Panc1 (cell line): Measurements from ENCODE around the gene NTM. TPM values are rescaled to one million over a fixed set of nuclear protein-coding genes. Genes with fewer than 3 reads are reported as not detected.

Source experiments
- ATAC-seq: fragments of 200-7000 bp; cut with Tn5 transposase; 2 replicates; pipeline ENCODE4 v1.9.1; 2020; ENCODE audit warnings: mild to moderate bottlenecking, moderate library complexity
- BruUV-seq: library from RNA; stranded (reverse); fragments of 400-500 nt; replicated peaks from 2 replicates; lab custom pipeline; 2021; lab: Mats Ljungman, UMichigan
- CTCF ChIA-PET: fragments of 300-600 bp; sonication (Branson Sonifier 250); formaldehyde crosslinking; loops from one replicate; lab custom pipeline; 2022; ENCODE audit warnings: antibody characterized with exemption; lab: Charles Lee
- POLR2A ChIA-PET: fragments of 300-600 bp; sonication (Branson Sonifier 250); formaldehyde crosslinking; loops from one replicate; lab custom pipeline; 2022; ENCODE audit warnings: antibody characterized with exemption; lab: Charles Lee
- DNase-seq: peaks from one replicate; pipeline ENCODE4 v3.0.0-alpha.2; 2010; ENCODE audit warnings: low read depth, low spot score
- H3K27ac ChIP-seq: 2 replicates; pipeline ENCODE4 v1.5.1; 2011; ENCODE audit warnings: mild to moderate bottlenecking, low read length, inconsistent platforms
- H3K27me3 ChIP-seq: fragments of 200-500 bp; sonication (Bioruptor generic); 2 replicates; pipeline ENCODE4 v1.6.0; 2014; ENCODE audit warnings: low read length, inconsistent platforms; ENCODE audit not compliant: control insufficient read depth, insufficient read depth
- H3K36me3 ChIP-seq: fragments of 200-500 bp; sonication (Bioruptor generic); 2 replicates; pipeline ENCODE4 v1.5.1; 2014; ENCODE audit warnings: inconsistent platforms, mild to moderate bottlenecking, low read length, moderate library complexity; ENCODE audit not compliant: control insufficient read depth, insufficient read depth
- H3K4me1 ChIP-seq: 2 replicates; pipeline ENCODE4 v1.5.1; 2011; ENCODE audit warnings: inconsistent platforms, mild to moderate bottlenecking, low read length, moderate library complexity; ENCODE audit not compliant: control insufficient read depth, insufficient read depth
- H3K4me3 ChIP-seq, 2 experiments: 2 replicates each; pipeline ENCODE4 v1.5.1; 2011 to 2012; ENCODE audit warnings: low read depth in 2 of 2, low read length in 2 of 2, mild to moderate bottlenecking in 2 of 2, inconsistent platforms in 1 of 2, moderate library complexity in 1 of 2
- H3K9me3 ChIP-seq: fragments of 200-500 bp; sonication (Bioruptor generic); 2 replicates; pipeline ENCODE4 v1.5.1; 2014; ENCODE audit warnings: low read depth, mild to moderate bottlenecking, inconsistent platforms, low read length, moderate library complexity; ENCODE audit not compliant: control insufficient read depth, insufficient read depth
- CTCF ChIP-seq: fragments of 450-650 bp; IDR thresholded peaks from 2 replicates; pipeline ENCODE4 v1.5.1; 2017; ENCODE audit warnings: mild to moderate bottlenecking
- POLR2AphosphoS5 ChIP-seq: IDR thresholded peaks from 2 replicates; pipeline ENCODE4 v1.6.1; 2012; ENCODE audit warnings: mild to moderate bottlenecking, low read depth, low read length, moderate library complexity
- REST ChIP-seq, 2 experiments: IDR thresholded peaks; 2 replicates each; pipeline ENCODE4 v1.6.1; 2011 to 2012; ENCODE audit warnings: low read depth in 2 of 2, control low read depth in 1 of 2, low read length in 1 of 2, mild to moderate bottlenecking in 1 of 2, moderate library complexity in 1 of 2; ENCODE audit not compliant: insufficient read depth in 1 of 2
- SIN3A ChIP-seq: IDR thresholded peaks from 2 replicates; pipeline ENCODE4 v1.6.1; 2012; ENCODE audit warnings: low read depth, mild to moderate bottlenecking, low read length, moderate library complexity, borderline replicate concordance; ENCODE audit not compliant: insufficient read depth
- TCF7L2 ChIP-seq: IDR thresholded peaks from 2 replicates; pipeline ENCODE4 v1.6.1; 2011; ENCODE audit warnings: mild to moderate bottlenecking, low read depth, low read length, inconsistent platforms
- in situ Hi-C: cut with HindIII; loops from 2 replicates; pipeline ENCODE4 v1.10.0; 2016; ENCODE audit warnings: low sequenced_read_pairs, low pct_unique_long_range_greater_than_20kb
- intact Hi-C: fragments of 100-400 bp; cut with micrococcal nuclease; formaldehyde crosslinking; loops from one replicate; pipeline ENCODE4 v1.10.0; 2022; ENCODE audit not compliant: unreplicated experiment
- total RNA-seq: library from RNA; stranded (reverse); gene quantifications from one replicate; pipeline ENCODE4 v1.2.1, GENCODE V29; 2021; ENCODE audit not compliant: unreplicated experiment

NTM gene
- total RNA-seq, 1 experiment from 2014 or later: 0.10 TPM

- ATAC-seq (no peak), DNase-seq (no peak)
- H3K36me3 ChIP-seq: no peaks in the 10 kb centered on the region
- H3K9me3 ChIP-seq: no peaks in the 10 kb centered on the region
- in situ Hi-C loops: no loop called here
- no peak overlapping the region for H3K27ac ChIP-seq
- no peaks in the 10 kb centered on the region for H3K27me3 ChIP-seq
- no TSS peak for BruUV-seq
- no peak overlapping the region for H3K4me3 ChIP-seq
- no peaks in the 10 kb centered on the region for H3K4me1 ChIP-seq
- TF ChIP-seq SIN3A (no peak), CTCF (no peak), REST (IDR thresholded peaks at IDR 0.05; ENCODE audit: insufficient read depth in 1 of 2, low read depth in 2 of 2, low read length in 1 of 2) (no peak), TCF7L2 (no peak), POLR2AphosphoS5 (no peak)
- ChIA-PET POLR2A (interaction anchor here (0.6 kb wide), 1 partner anchor 24 kb away, joined by 8 read pairs; no protein-coding TSS in a partner anchor), CTCF (no interaction called here)
- intact Hi-C loops: no loop called here
These were observed 791.1 kb downstream of the NTM start for GRCh38 chr11:132161403-132162078.

GRCh38 chr11:132168344-132168981, 798.0 kb downstream of the NTM start:
- DNase-seq: no peak
- ChIA-PET CTCF (no interaction called here), POLR2A (no interaction called here)
- no TSS peak for BruUV-seq
- Histone ChIP-seq H3K27me3 (no peaks in the 10 kb centered on the region), H3K36me3 (no peaks in the 10 kb centered on the region), H3K9me3 (no peaks in the 10 kb centered on the region), H3K4me1 (no peaks in the 10 kb centered on the region), H3K4me3 (no peak overlapping the region), H3K27ac (no peak overlapping the region)
- TF ChIP-seq CTCF (no peak), POLR2AphosphoS5 (no peak), REST (IDR thresholded peaks at IDR 0.05; ENCODE audit: insufficient read depth in 1 of 2, low read depth in 2 of 2, low read length in 1 of 2) (no peak), TCF7L2 (no peak), SIN3A (no peak)
- in situ Hi-C loops (no loop called here), intact Hi-C loops (no loop called here)
- no peak for ATAC-seq
